CD14-positive monocyte (primary cell): ENCODE measurements around the gene RBFOX2. TPM values are rescaled to one million over a fixed set of nuclear protein-coding genes. Genes with fewer than 3 reads are reported as not detected.

Experiments
- DNase-seq, 3 donors: peaks; one replicate each; pipeline ENCODE4 v3.0.0-alpha.2; 2011 to 2022
- H2AFZ ChIP-seq: 2 replicates; pipeline ENCODE4 v1.6.0; 2012; ENCODE audit warnings: mild to moderate bottlenecking, low read depth, low read length, inconsistent platforms; ENCODE audit not compliant: insufficient read depth, poor library complexity, severe bottlenecking
- H3K27ac ChIP-seq, 2 donors: 1 replicate in 1 of 2; 2 replicates in 1 of 2; pipeline ENCODE4 v1.5.1; 2012 to 2013; ENCODE audit warnings: low read length in 2 of 2, control low read depth in 1 of 2, inconsistent platforms in 1 of 2, low read depth in 1 of 2, mild to moderate bottlenecking in 1 of 2
- H3K27me3 ChIP-seq, 2 donors: one replicate each; pipeline versions ENCODE4 v1.6.0 to v1.6.1; 2011 to 2013; ENCODE audit warnings: low read length in 2 of 2; ENCODE audit not compliant: control insufficient read depth in 2 of 2, insufficient read depth in 2 of 2
- H3K36me3 ChIP-seq, 2 donors: replicated peaks in 1 of 2; 1 replicate in 1 of 2; 2 replicates in 1 of 2; pipeline versions ENCODE4 v1.5.1 to v1.6.1; 2012 to 2013; ENCODE audit warnings: low read length in 2 of 2, control low read depth in 1 of 2, inconsistent platforms in 1 of 2, mild to moderate bottlenecking in 1 of 2; ENCODE audit not compliant: insufficient read depth in 2 of 2, control insufficient read depth in 1 of 2
- H3K4me1 ChIP-seq, 2 donors: 1 replicate in 1 of 2; 2 replicates in 1 of 2; pipeline versions ENCODE4 v1.5.1 to v1.6.1; 2012 to 2013; ENCODE audit warnings: low read length in 2 of 2, control low read depth in 1 of 2, inconsistent platforms in 1 of 2, mild to moderate bottlenecking in 1 of 2, moderate library complexity in 1 of 2; ENCODE audit not compliant: insufficient read depth in 2 of 2, control insufficient read depth in 1 of 2
- H3K4me2 ChIP-seq: replicated peaks from 2 replicates; pipeline ENCODE3; 2012; ENCODE audit warnings: low read length, moderate library complexity, mild to moderate bottlenecking; ENCODE audit not compliant: poor library complexity, severe bottlenecking; ENCODE audit errors: extremely low read depth
- H3K4me3 ChIP-seq, 3 experiments: fragments of 200-600 bp in 1 of 3; sonication (generic) in 1 of 3; replicated peaks in 1 of 3; 1 replicate in 2 of 3; 2 replicates in 1 of 3; pipeline ENCODE4 v1.5.1; 2011 to 2013; ENCODE audit warnings: low read length in 3 of 3, mild to moderate bottlenecking in 3 of 3, control low read depth in 2 of 3, low read depth in 2 of 3, inconsistent platforms in 1 of 3, moderate library complexity in 1 of 3
- H3K79me2 ChIP-seq: 2 replicates; pipeline ENCODE4 v1.6.0; 2012; ENCODE audit warnings: mild to moderate bottlenecking, control low read depth, inconsistent platforms, low read length, moderate library complexity; ENCODE audit not compliant: insufficient read depth
- H3K9ac ChIP-seq: 2 replicates; pipeline ENCODE4 v1.6.0; 2017; ENCODE audit warnings: low read length, mild to moderate bottlenecking; ENCODE audit not compliant: insufficient read depth, poor library complexity, severe bottlenecking
- H3K9me3 ChIP-seq, 2 donors: replicated peaks in 1 of 2; 1 replicate in 1 of 2; 2 replicates in 1 of 2; pipeline versions ENCODE4 v1.5.1 to v1.6.1; 2012 to 2013; ENCODE audit warnings: low read length in 2 of 2, control low read depth in 1 of 2; ENCODE audit not compliant: control insufficient read depth in 1 of 2, insufficient read depth in 1 of 2
- H4K20me1 ChIP-seq: 2 replicates; pipeline ENCODE4 v1.6.0; 2012; ENCODE audit warnings: mild to moderate bottlenecking, low read length, control low read depth, moderate library complexity; ENCODE audit not compliant: insufficient read depth
- H3K27ac Mint-ChIP-seq, 7 donors: one replicate each; pipeline ENCODE4 v1.8.0; 2020; ENCODE audit warnings: mild to moderate bottlenecking in 7 of 7, mixed read lengths in 7 of 7, moderate library complexity in 6 of 7, inconsistent platforms in 2 of 7
- H3K27me3 Mint-ChIP-seq, 3 donors: one replicate each; pipeline ENCODE4 v1.8.0; 2021 to 2022; ENCODE audit warnings: low read depth in 3 of 3, mild to moderate bottlenecking in 3 of 3, mixed read lengths in 3 of 3, moderate library complexity in 3 of 3, inconsistent platforms in 1 of 3
- H3K36me3 Mint-ChIP-seq, 2 donors: one replicate each; pipeline ENCODE4 v1.8.0; 2020; ENCODE audit warnings: mixed read lengths in 2 of 2, inconsistent platforms in 1 of 2, mild to moderate bottlenecking in 1 of 2
- H3K4me1 Mint-ChIP-seq: one replicate; pipeline ENCODE4 v1.8.0; 2020; ENCODE audit warnings: mild to moderate bottlenecking, mixed read lengths
- H3K4me3 Mint-ChIP-seq, 2 donors: one replicate each; pipeline ENCODE4 v1.8.0; 2020; ENCODE audit warnings: mild to moderate bottlenecking in 2 of 2, mixed read lengths in 2 of 2, moderate library complexity in 1 of 2
- H3K9me3 Mint-ChIP-seq, 7 donors: one replicate each; pipeline ENCODE4 v1.8.0; 2020 to 2022; ENCODE audit warnings: mixed read lengths in 7 of 7, mild to moderate bottlenecking in 6 of 7, moderate library complexity in 6 of 7, inconsistent platforms in 2 of 7
- WGBS: methylation state at CpG from one replicate; pipeline ENCODE4 v1.1.5; 2013; ENCODE audit warnings: missing lambda C conversion rate; ENCODE audit not compliant: insufficient coverage; 5-methylcytosine and 5-hydroxymethylcytosine counted together
- intact Hi-C, 2 donors: fragments of 100-400 bp; cut with micrococcal nuclease; formaldehyde crosslinking; loops; one replicate each; pipeline versions ENCODE4 v1.15.0 to v1.15.1; 2023
- polyA plus RNA-seq, 3 donors: library from polyadenylated mRNA; depleted of rRNA in 1 of 3; unstranded in 2 of 3; stranded (reverse) in 1 of 3; fragments of 300-500 nt in 2 of 3; fragments of >200 nt in 1 of 3; fragmentation: Illumina TruSeq in 2 of 3; gene quantifications; 1 replicate in 2 of 3; 2 replicates in 1 of 3; pipeline ENCODE4 v1.2.3, GENCODE V29; 2012 to 2021
- TF ChIP-seq, protein P1 (sequence below): fragments of 200-600 bp; IDR thresholded peaks from one replicate; pipeline ENCODE4 v1.8.0; 2022; ENCODE audit warnings: antibody characterized with exemption, mild to moderate bottlenecking

RBFOX2 gene
- polyA plus RNA-seq, 3 donors = not detected

DNA sequence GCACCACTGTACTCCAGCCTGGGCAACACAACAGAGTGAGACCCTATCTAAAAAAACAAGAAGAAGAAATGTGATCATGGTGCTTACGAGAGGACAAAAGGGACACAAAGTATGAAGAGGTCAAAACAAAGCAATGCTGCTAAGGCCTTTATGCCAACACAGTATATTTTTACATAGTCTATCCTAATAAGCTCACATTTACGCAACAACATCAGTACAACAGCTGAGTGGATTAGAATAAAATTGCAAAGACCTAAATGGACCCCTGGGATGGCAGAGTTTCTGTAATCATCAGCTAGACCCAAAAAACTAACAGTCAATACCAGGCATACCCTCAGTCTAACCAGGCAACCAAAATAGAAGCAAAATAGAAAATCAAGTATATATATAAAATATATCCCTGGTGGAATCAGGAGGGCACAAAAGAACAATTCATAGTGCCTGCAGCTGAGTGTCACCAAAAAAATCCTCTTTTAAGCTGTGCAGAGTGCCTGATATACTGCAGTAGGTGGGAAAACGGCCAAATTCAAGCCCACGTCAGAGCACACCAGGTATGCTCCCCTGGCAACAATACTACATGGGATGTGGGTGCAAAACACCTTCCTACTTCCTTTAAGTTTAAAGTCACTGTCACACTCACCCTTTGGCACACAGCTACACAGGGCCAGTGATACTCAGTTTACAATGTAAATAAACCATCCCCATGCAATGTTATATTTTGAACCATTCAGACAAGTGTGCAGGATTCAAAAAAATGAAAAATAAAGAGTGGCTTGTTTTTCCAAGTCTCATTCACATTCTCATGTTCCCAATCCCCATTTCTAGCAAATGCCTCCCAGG lies 57.8 kb downstream of the RBFOX2 start:
- DNase-seq = no peak
- Histone ChIP-seq H3K4me3 (no peak overlapping the region), H2AFZ (no peak overlapping the region), H3K27ac (no peak overlapping the region), H3K36me3 (no peaks in the 10 kb centered on the region), H3K4me1 (no peaks in the 10 kb centered on the region), H3K79me2 (no peaks in the 10 kb centered on the region), H3K27me3 (no peaks in the 10 kb centered on the region), H4K20me1 (no peaks in the 10 kb centered on the region), H3K4me2 (no peak overlapping the region), H3K9me3 (no peaks in the 10 kb centered on the region), H3K9ac (no peak overlapping the region)
- H3K36me3 Mint-ChIP-seq = no peaks in the 10 kb centered on the region
- intact Hi-C loops = no loop called here
- H3K27me3 Mint-ChIP-seq = peaks cover 1 to 14% (median 12%) of the 10 kb centered on the region in 3 donors
- no peaks in the 10 kb centered on the region for H3K9me3 Mint-ChIP-seq
- H3K4me3 Mint-ChIP-seq = no peak overlapping the region
- TF ChIP-seq, protein P1, sequence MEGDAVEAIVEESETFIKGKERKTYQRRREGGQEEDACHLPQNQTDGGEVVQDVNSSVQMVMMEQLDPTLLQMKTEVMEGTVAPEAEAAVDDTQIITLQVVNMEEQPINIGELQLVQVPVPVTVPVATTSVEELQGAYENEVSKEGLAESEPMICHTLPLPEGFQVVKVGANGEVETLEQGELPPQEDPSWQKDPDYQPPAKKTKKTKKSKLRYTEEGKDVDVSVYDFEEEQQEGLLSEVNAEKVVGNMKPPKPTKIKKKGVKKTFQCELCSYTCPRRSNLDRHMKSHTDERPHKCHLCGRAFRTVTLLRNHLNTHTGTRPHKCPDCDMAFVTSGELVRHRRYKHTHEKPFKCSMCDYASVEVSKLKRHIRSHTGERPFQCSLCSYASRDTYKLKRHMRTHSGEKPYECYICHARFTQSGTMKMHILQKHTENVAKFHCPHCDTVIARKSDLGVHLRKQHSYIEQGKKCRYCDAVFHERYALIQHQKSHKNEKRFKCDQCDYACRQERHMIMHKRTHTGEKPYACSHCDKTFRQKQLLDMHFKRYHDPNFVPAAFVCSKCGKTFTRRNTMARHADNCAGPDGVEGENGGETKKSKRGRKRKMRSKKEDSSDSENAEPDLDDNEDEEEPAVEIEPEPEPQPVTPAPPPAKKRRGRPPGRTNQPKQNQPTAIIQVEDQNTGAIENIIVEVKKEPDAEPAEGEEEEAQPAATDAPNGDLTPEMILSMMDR = no peak
- no peak overlapping the region for H3K27ac Mint-ChIP-seq
- WGBS = 90% methylated on average over 2 of the region's 4 CpGs
- no peaks in the 10 kb centered on the region for H3K4me1 Mint-ChIP-seq

DNA sequence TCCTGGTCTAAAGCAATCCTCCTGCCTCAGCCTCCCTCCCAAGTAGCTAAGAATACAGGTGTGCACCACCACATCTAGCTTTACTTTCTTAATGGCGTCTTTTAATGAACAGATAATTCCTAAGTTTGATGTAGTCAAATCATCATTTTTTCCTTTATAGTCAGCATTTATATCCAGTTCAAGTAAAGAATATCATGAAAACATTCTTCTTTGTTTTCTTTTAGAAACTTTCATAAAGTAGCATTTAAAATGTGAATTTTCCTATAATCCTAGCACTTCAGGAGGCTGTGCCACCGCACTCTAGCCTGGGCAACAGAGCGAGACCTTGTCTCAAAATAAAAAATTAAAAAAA lies 61.6 kb downstream of the RBFOX2 start:
- H3K4me3 ChIP-seq = no peak overlapping the region
- no peak for DNase-seq
- no peaks in the 10 kb centered on the region for H3K36me3 Mint-ChIP-seq
- H4K20me1 ChIP-seq = no peaks in the 10 kb centered on the region
- no peaks in the 10 kb centered on the region for H3K9me3 Mint-ChIP-seq
- H2AFZ ChIP-seq = no peak overlapping the region
- H3K79me2 ChIP-seq = no peaks in the 10 kb centered on the region
- H3K4me3 Mint-ChIP-seq = no peak overlapping the region
- H3K9ac ChIP-seq = no peak overlapping the region
- no peak overlapping the region for H3K4me2 ChIP-seq
- no peaks in the 10 kb centered on the region for H3K36me3 ChIP-seq
- H3K27me3 Mint-ChIP-seq = peaks cover 1 to 10% (median 9%) of the 10 kb centered on the region in 3 donors
- WGBS = 100% methylated on average over 1 of the region's 3 CpGs
- intact Hi-C loops = no loop called here
- H3K27ac Mint-ChIP-seq = no peak overlapping the region
- no peaks in the 10 kb centered on the region for H3K9me3 ChIP-seq
- H3K27ac ChIP-seq = no peak overlapping the region
- H3K27me3 ChIP-seq = no peaks in the 10 kb centered on the region
- H3K4me1 Mint-ChIP-seq = no peaks in the 10 kb centered on the region
- TF ChIP-seq, protein P1 = no peak
- H3K4me1 ChIP-seq = no peaks in the 10 kb centered on the region
